Measurements from ENCODE around the gene ZDHHC4. TPM values are rescaled to one million over a fixed set of nuclear protein-coding genes. Genes with fewer than 3 reads are reported as not detected.

ZDHHC4 gene
- total RNA-seq = 34.8 and 39.6 TPM in 2 replicates

GRCh38 chr7:6577369-6578113, at the start of gene ZDHHC4:
TSS of gene ZDHHC4 (plus strand) at chr7:6577454. CDS start at chr7:6580562, 3,108 bp downstream.

GRCh38 chr7:6551016-6551511, 26.2 kb upstream of the ZDHHC4 start, which contains the start of gene GRID2IP:
TSS of gene GRID2IP (minus strand) at chr7:6551461. CDS start at chr7:6551436, 25 bp downstream.

GRCh38 chr7:6589829-6590644, 12.8 kb downstream of the ZDHHC4 start, which contains the start of gene INTS15:
TSS of gene INTS15 (plus strand) at chr7:6590021. CDS start at chr7:6590284, 263 bp downstream.

DNA sequence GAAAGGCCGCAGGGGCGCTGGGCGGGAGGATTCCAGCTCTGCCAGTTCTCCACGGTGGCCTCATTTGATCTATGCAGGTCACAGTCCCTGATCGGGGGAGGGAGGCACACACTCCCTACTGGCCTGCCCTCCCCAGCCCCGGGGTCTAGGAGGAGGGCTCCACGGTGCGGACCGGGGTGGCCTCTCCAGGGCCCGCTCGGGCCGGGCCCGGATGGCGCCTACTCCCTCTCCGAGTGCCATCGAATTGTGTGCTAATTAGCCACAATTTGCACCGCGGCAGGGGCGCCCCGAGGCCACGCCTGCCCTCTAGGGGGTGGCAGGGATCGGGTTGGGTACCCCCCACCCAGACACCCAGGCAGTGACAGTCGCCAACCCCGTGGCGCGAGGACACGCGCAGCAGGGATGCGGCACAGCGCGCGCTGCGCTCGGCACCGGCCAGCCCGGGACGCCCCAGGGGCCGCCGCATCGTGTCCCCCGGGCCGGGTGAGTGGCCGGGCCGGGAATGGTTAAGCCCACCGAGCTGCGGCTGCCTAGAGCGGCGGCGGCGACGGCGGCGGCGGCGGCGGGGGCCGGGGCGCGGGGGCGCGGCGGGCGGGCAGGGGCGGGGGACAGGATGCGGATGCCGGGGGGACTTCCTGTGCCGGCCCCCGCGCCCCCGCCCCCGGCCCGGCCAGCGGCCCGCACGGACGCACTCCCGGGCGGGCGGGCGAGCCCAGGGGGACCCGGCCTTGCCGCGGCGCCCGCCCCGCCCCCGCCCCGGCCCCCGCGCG, 37.9 kb downstream of the ZDHHC4 start, which contains the start of gene ZNF853:
Gene ZNF853 (plus strand): TSS at position 658 of the 770 bp plus-strand sequence. CDS start 565 bp downstream, outside the sequence.

DNA sequence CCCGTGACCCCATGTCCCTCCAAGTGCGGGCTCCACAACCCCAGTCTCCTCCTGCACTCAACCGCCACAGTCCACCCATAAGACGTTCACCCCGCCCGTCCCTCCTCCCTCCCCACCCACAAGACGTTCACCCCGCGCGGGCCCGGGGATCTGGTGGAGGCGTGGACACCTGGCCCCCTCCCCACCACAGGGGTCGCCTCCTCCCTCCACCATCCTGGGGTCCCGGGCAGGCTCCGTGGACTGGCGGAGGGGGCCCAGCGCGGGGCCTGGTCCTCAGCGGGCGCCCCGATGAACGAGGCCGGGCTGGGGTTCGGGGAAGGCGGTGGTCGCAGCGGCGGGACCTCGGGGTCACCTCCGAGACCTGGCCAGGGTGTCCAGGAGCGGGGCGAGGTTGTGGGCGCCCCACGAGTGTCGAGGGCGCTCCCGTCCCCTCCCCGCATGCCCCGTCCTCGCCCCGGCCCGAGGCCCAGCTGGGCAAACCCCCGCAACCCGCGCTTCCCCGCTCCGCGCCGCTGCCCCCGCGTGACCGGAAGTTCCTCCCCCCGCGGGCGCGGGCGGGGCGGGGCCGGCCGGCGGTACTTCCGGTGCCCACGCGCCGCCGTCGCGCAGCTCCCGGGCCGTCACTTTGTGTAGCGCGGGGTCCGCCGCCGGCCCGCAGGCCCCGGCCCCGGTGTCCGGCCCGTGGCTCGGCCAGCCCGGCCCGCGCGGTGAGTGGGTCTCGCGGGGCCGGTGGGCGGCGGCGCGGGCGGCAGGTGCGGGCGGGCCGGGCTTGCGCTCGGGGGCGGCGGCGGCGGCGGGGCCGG, 59.7 kb downstream of the ZDHHC4 start, which contains the start of gene ZNF316:
Gene ZNF316 (plus strand): TSS at position 578 of the 803 bp plus-strand sequence. CDS start 5,092 bp downstream, outside the sequence.

Other genes with a start within 250 kb of the ZDHHC4 start
- 17.4 and 18.1 TPM in 2 replicates for gene FAM220A, start 228.5 kb upstream of the ZDHHC4 start, total RNA-seq
- gene RAC1, start 202.9 kb upstream of the ZDHHC4 start, total RNA-seq = 169 and 188 TPM in 2 replicates
- gene DAGLB, start 129.5 kb upstream of the ZDHHC4 start, total RNA-seq = 13.3 and 19.7 TPM in 2 replicates
- 70.0 and 98.2 TPM in 2 replicates for gene KDELR2, start 93.3 kb upstream of the ZDHHC4 start, total RNA-seq
- 0.21 and 0.70 TPM in 2 replicates for gene GRID2IP, start 26.0 kb upstream of the ZDHHC4 start, total RNA-seq
- 23.2 and 27.4 TPM in 2 replicates for gene INTS15, start 12.6 kb downstream of the ZDHHC4 start, total RNA-seq
- 0.70 and 0.99 TPM in 2 replicates for gene ZNF853, start 38.2 kb downstream of the ZDHHC4 start, total RNA-seq
- gene ZNF316, start 59.9 kb downstream of the ZDHHC4 start, total RNA-seq = 14.2 and 20.6 TPM in 2 replicates
- 8.7 and 9.1 TPM in 2 replicates for gene ZNF12, start 129.5 kb downstream of the ZDHHC4 start, total RNA-seq
- gene RSPH10B2, start 176.6 kb downstream of the ZDHHC4 start, total RNA-seq = not detected in 2 replicates
- 23.6 and 71.8 TPM in 2 replicates for gene CCZ1B, start 248.8 kb downstream of the ZDHHC4 start, total RNA-seq